Left ventricle myocardium inferior (tissue), 1 donor: ENCODE measurements around the gene AK4. TPM values are rescaled to one million over a fixed set of nuclear protein-coding genes. Genes with fewer than 3 reads are reported as not detected.

Experiments
- DNase-seq: peaks from one replicate; pipeline ENCODE4 v3.0.0-alpha.2; 2020
- H3K27ac ChIP-seq: fragments of 200-600 bp; replicated peaks from 2 replicates; pipeline ENCODE4 v1.8.0; 2021
- H3K27me3 ChIP-seq: fragments of 200-600 bp; 2 replicates; pipeline ENCODE4 v1.8.0; 2021; ENCODE audit warnings: low read depth
- H3K36me3 ChIP-seq: fragments of 200-600 bp; 2 replicates; pipeline ENCODE4 v1.8.0; 2021
- H3K4me1 ChIP-seq: fragments of 200-600 bp; 2 replicates; pipeline ENCODE4 v1.8.0; 2021
- H3K4me3 ChIP-seq: fragments of 200-600 bp; 2 replicates; pipeline ENCODE4 v1.8.0; 2021; ENCODE audit warnings: mild to moderate bottlenecking, moderate library complexity
- H3K9me3 ChIP-seq: fragments of 200-600 bp; replicated peaks from 2 replicates; pipeline ENCODE4 v1.8.0; 2021
- CTCF ChIP-seq: fragments of 200-600 bp; IDR thresholded peaks from 2 replicates; pipeline ENCODE4 v1.8.0; 2021; ENCODE audit warnings: antibody characterized with exemption, mild to moderate bottlenecking, borderline replicate concordance
- intact Hi-C: fragments of 100-400 bp; cut with micrococcal nuclease; formaldehyde crosslinking; loops from one replicate; pipeline ENCODE4 v1.11.0; 2022
- total RNA-seq: library from RNA; stranded (reverse); fragmentation: NEBNext Ultra II Directional; extraction: Animal tissue kit (Norgen Biotek cat#: 25700); gene quantifications from one replicate; pipeline ENCODE4 v1.2.1, GENCODE V29; 2021
- donor health status: DM: no; HTN: yes; CAD: no; lungs with severe emphysema.

Gene AK4
- total RNA-seq, 1 donor from 2014 or later, result 168 TPM

GRCh38 chr1:65190229-65190628 lies 42.2 kb downstream of the AK4 start:
- no peaks in the 10 kb centered on the region for H3K27me3 ChIP-seq
- no peaks in the 10 kb centered on the region for H3K9me3 ChIP-seq
- intact Hi-C loops, result no loop called here
- TF ChIP-seq CTCF, result no peak
- DNase-seq, result no peak
- no peak overlapping the region for H3K4me3 ChIP-seq
- H3K36me3 ChIP-seq, result peaks cover 13% of the 10 kb centered on the region
- H3K27ac ChIP-seq, result no peak overlapping the region
- H3K4me1 ChIP-seq, result peaks cover 25% of the 10 kb centered on the region

- Histone ChIP-seq H3K9me3 (no peaks in the 10 kb centered on the region), H3K4me3 (no peak overlapping the region), H3K27ac (no peak overlapping the region), H3K4me1 (peaks cover 46% of the 10 kb centered on the region), H3K27me3 (no peaks in the 10 kb centered on the region), H3K36me3 (peaks cover 13% of the 10 kb centered on the region)
- no peak for TF ChIP-seq CTCF
- DNase-seq, result no peak
- intact Hi-C loops, result no loop called here
These were observed 45.2 kb downstream of the AK4 start for GRCh38 chr1:65193129-65193695.

- H3K27ac ChIP-seq, result peak overlapping the region; percentile 72
- TF ChIP-seq CTCF, result no peak
- H3K9me3 ChIP-seq, result no peaks in the 10 kb centered on the region
- H3K4me3 ChIP-seq, result no peak overlapping the region
- H3K27me3 ChIP-seq, result no peaks in the 10 kb centered on the region
- intact Hi-C loops, result no loop called here
- DNase-seq, result no peak
- H3K4me1 ChIP-seq, result peaks cover 42% of the 10 kb centered on the region
- peaks cover 13% of the 10 kb centered on the region for H3K36me3 ChIP-seq
These were observed 47.8 kb downstream of the AK4 start for GRCh38 chr1:65195495-65196417.

GRCh38 chr1:65196926-65197325 lies 48.9 kb downstream of the AK4 start:
- peaks cover 8% of the 10 kb centered on the region for H3K36me3 ChIP-seq
- intact Hi-C loops, result no loop called here
- TF ChIP-seq CTCF, result no peak
- DNase-seq, result no peak
- peak overlapping the region; percentile 72 for H3K27ac ChIP-seq
- H3K4me3 ChIP-seq, result no peak overlapping the region
- H3K4me1 ChIP-seq, result peaks cover 42% of the 10 kb centered on the region
- H3K27me3 ChIP-seq, result no peaks in the 10 kb centered on the region
- H3K9me3 ChIP-seq, result no peaks in the 10 kb centered on the region

GRCh38 chr1:65197636-65198035 lies 49.6 kb downstream of the AK4 start:
- no peak overlapping the region for H3K27ac ChIP-seq
- peaks cover 42% of the 10 kb centered on the region for H3K4me1 ChIP-seq
- H3K27me3 ChIP-seq, result no peaks in the 10 kb centered on the region
- no peak for DNase-seq
- no peak overlapping the region for H3K4me3 ChIP-seq
- H3K36me3 ChIP-seq, result peaks cover 3% of the 10 kb centered on the region
- TF ChIP-seq CTCF, result no peak
- intact Hi-C loops, result no loop called here
- H3K9me3 ChIP-seq, result no peaks in the 10 kb centered on the region
